Lower leg skin (tissue), 3 donors: Measurements from ENCODE around the gene MIDN.

Experiments used
- CTCF ChIP-seq, 3 donors: fragments of 450-650 bp; IDR thresholded peaks; one replicate each; pipeline ENCODE4 v1.5.1; 2016; ENCODE audit warnings: antibody characterized with exemption in 3 of 3, mild to moderate bottlenecking in 3 of 3, moderate library complexity in 2 of 3
- POLR2A ChIP-seq, 2 donors: fragments of 450-650 bp; IDR thresholded peaks; one replicate each; pipeline ENCODE4 v1.6.1; 2016 to 2017; ENCODE audit warnings: antibody characterized with exemption in 2 of 2, mild to moderate bottlenecking in 1 of 2, moderate library complexity in 1 of 2

- TF ChIP-seq CTCF (IDR thresholded peaks at IDR 0.05) (no peak), POLR2A (IDR thresholded peaks at IDR 0.05) (no peak)
Observed at GRCh38 chr19:1296078-1296477, 47.7 kb downstream of the MIDN start.
